A673 (cell line): ENCODE data around the gene ADRM1. TPM values are rescaled to one million over a fixed set of nuclear protein-coding genes. Genes with fewer than 3 reads are reported as not detected.

Source experiments
- BruUV-seq: library from RNA; stranded (reverse); fragments of 400-500 nt; replicated peaks from 2 replicates; lab custom pipeline; 2021; lab: Mats Ljungman, UMichigan
- CTCF ChIA-PET: fragments of 300-600 bp; sonication (Branson Sonifier 250); formaldehyde crosslinking; loops from one replicate; lab custom pipeline; 2022; ENCODE audit warnings: antibody characterized with exemption; lab: Charles Lee
- POLR2A ChIA-PET: fragments of 300-600 bp; sonication (Branson Sonifier 250); formaldehyde crosslinking; loops from one replicate; lab custom pipeline; 2022; ENCODE audit warnings: antibody characterized with exemption; ENCODE audit not compliant: low non-redundant PET; lab: Charles Lee
- DNase-seq: peaks from one replicate; pipeline ENCODE4 v3.0.0-alpha.2; 2015; ENCODE audit warnings: low spot score
- H3K27ac ChIP-seq: fragments of 200-600 bp; sonication (generic); 2 replicates; pipeline ENCODE4 v1.5.1; 2016; ENCODE audit warnings: mixed run types, low read depth, mild to moderate bottlenecking, mixed read lengths, antibody characterized with exemption, low read length; ENCODE audit not compliant: poor library complexity, severe bottlenecking
- H3K27me3 ChIP-seq: fragments of 200-600 bp; sonication (generic); replicated peaks from 2 replicates; pipeline ENCODE4 v1.6.1; 2017; ENCODE audit warnings: mixed run types, low read depth, mild to moderate bottlenecking, mixed read lengths, antibody characterized with exemption, low read length; ENCODE audit not compliant: insufficient read depth, poor library complexity
- H3K36me3 ChIP-seq: fragments of 200-600 bp; sonication (generic); 2 replicates; pipeline ENCODE4 v1.6.1; 2016; ENCODE audit warnings: mixed run types, mild to moderate bottlenecking, mixed read lengths, antibody characterized with exemption, low read length; ENCODE audit not compliant: insufficient read depth, poor library complexity, severe bottlenecking
- H3K4me1 ChIP-seq: fragments of 200-600 bp; sonication (generic); 2 replicates; pipeline ENCODE4 v1.6.1; 2017; ENCODE audit warnings: mixed run types, mild to moderate bottlenecking, mixed read lengths, antibody characterized with exemption, low read length; ENCODE audit not compliant: insufficient read depth, poor library complexity, severe bottlenecking
- H3K4me3 ChIP-seq: fragments of 200-600 bp; sonication (generic); 2 replicates; pipeline ENCODE4 v1.5.1; 2016; ENCODE audit warnings: low read depth, mixed run types, mild to moderate bottlenecking, mixed read lengths, low read length; ENCODE audit not compliant: poor library complexity, severe bottlenecking
- H3K9me3 ChIP-seq: fragments of 200-600 bp; sonication (generic); 2 replicates; pipeline ENCODE4 v1.6.1; 2016; ENCODE audit warnings: mixed run types, low read depth, mild to moderate bottlenecking, mixed read lengths, antibody characterized with exemption, low read length; ENCODE audit not compliant: poor library complexity, severe bottlenecking
- CTCF ChIP-seq: fragments of 300-800, 200-600 bp; sonication (generic); conservative IDR thresholded peaks from 2 replicates; pipeline ENCODE4 v1.5.1; 2017; ENCODE audit warnings: low read depth, mild to moderate bottlenecking, antibody characterized with exemption, low read length, moderate library complexity, mixed read lengths
- EZH2 ChIP-seq: fragments of 200-600 bp; sonication (generic); IDR thresholded peaks from 2 replicates; pipeline ENCODE4 v1.6.1; 2017; ENCODE audit warnings: borderline replicate concordance, low read depth, mild to moderate bottlenecking, mixed read lengths, antibody characterized with exemption, low read length; ENCODE audit not compliant: poor library complexity, severe bottlenecking
- intact Hi-C: fragments of 100-400 bp; cut with micrococcal nuclease; formaldehyde crosslinking; loops from one replicate; pipeline ENCODE4 v1.10.0; 2022; ENCODE audit not compliant: unreplicated experiment
- total RNA-seq: library from RNA; stranded (reverse); gene quantifications from 2 replicates; pipeline ENCODE4 v1.2.3, GENCODE V29; 2021

Gene ADRM1
- total RNA-seq, 1 experiment from 2014 or later: 252 TPM

DNA sequence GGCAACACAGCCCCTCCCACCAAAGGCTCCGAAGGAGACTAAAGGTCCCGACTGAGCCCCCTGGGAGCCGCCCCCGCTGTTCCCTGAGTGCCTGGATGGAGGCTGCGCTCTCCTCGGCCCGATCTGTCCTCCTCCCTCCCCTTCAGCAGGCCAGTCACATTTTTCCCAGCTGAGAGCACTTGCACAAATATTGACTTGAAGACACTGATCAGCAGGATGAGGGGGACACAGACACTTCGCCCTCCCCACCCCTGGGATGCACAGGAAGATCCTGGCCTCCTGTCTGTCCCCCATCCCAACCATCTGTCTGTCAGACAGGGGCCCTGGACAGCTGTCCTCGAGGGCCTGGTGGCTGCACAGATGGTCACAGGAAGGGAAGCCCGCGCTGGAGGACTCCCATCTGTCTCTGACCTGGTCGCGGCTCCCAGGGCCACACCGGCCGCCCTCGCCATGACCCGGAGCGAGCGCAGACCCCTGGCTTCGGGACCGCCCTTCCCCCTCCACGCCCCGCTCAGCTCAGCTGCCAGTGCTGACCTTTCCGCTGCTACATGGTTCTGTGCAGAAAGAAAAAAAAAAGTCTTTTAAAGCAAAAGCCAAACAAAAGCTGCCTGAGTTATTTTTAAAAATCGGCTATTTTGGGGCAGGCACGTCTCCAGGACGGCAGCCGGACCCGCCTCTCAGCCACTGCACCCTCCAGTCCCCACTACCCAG, 53.2 kb downstream of the ADRM1 start:
- Histone ChIP-seq H3K4me3 (no peak overlapping the region), H3K36me3 (no peaks in the 10 kb centered on the region), H3K9me3 (no peaks in the 10 kb centered on the region), H3K27me3 (no peaks in the 10 kb centered on the region), H3K27ac (no peak overlapping the region), H3K4me1 (no peaks in the 10 kb centered on the region)
- ChIA-PET POLR2A (no interaction called here), CTCF (no interaction called here)
- DNase-seq: no peak
- BruUV-seq: no TSS peak
- intact Hi-C loops: no loop called here
- TF ChIP-seq CTCF (no peak), EZH2 (no peak)

GRCh38 chr20:62356589-62357186, 53.9 kb downstream of the ADRM1 start:
- H3K9me3 ChIP-seq: no peaks in the 10 kb centered on the region
- no peak overlapping the region for H3K27ac ChIP-seq
- no peaks in the 10 kb centered on the region for H3K4me1 ChIP-seq
- H3K36me3 ChIP-seq: no peaks in the 10 kb centered on the region
- no peak for DNase-seq
- no peak overlapping the region for H3K4me3 ChIP-seq
- CTCF ChIA-PET: no interaction called here
- intact Hi-C loops: no loop called here
- no peaks in the 10 kb centered on the region for H3K27me3 ChIP-seq
- POLR2A ChIA-PET: no interaction called here
- TF ChIP-seq EZH2 (no peak), CTCF (no peak)
- BruUV-seq: no TSS peak

GRCh38 chr20:62357187-62357667, 54.4 kb downstream of the ADRM1 start:
- no peaks in the 10 kb centered on the region for H3K9me3 ChIP-seq
- no peaks in the 10 kb centered on the region for H3K27me3 ChIP-seq
- no peak overlapping the region for H3K27ac ChIP-seq
- TF ChIP-seq CTCF (no peak), EZH2 (no peak)
- no peaks in the 10 kb centered on the region for H3K36me3 ChIP-seq
- ChIA-PET POLR2A (no interaction called here), CTCF (no interaction called here)
- DNase-seq: no peak
- intact Hi-C loops: no loop called here
- H3K4me1 ChIP-seq: no peaks in the 10 kb centered on the region
- H3K4me3 ChIP-seq: no peak overlapping the region
- BruUV-seq: no TSS peak
